Astrocyte (in vitro differentiated cells and primary cell): ENCODE data around the gene STOX1. TPM values are rescaled to one million over a fixed set of nuclear protein-coding genes. Genes with fewer than 3 reads are reported as not detected.

Experiments
- DNase-seq: peaks from one replicate; pipeline ENCODE4 v3.0.0-alpha.2; 2010; ENCODE audit warnings: low read depth
- FAIRE-seq: peaks from 2 replicates; lab custom pipeline; 2011; peaks lifted over from hg19 to GRCh38; lab: Jason Lieb, UNC
- H2AFZ ChIP-seq: 2 replicates; pipeline ENCODE4 v1.6.0; 2012; ENCODE audit warnings: low read depth, low read length, inconsistent platforms
- H3K27ac ChIP-seq: 2 replicates; pipeline ENCODE4 v1.5.1; 2011; ENCODE audit warnings: low read depth, low read length, inconsistent platforms
- H3K27me3 ChIP-seq: 2 replicates; pipeline ENCODE4 v1.6.0; 2011; ENCODE audit warnings: low read length, inconsistent platforms; ENCODE audit not compliant: insufficient read depth
- H3K36me3 ChIP-seq: 2 replicates; pipeline ENCODE4 v1.5.1; 2011; ENCODE audit warnings: low read length, inconsistent platforms; ENCODE audit not compliant: insufficient read depth
- H3K4me1 ChIP-seq: 2 replicates; pipeline ENCODE4 v1.5.1; 2011; ENCODE audit warnings: low read length, inconsistent platforms; ENCODE audit not compliant: insufficient read depth
- H3K4me2 ChIP-seq: 2 replicates; pipeline ENCODE4 v1.6.0; 2012; ENCODE audit warnings: low read length, inconsistent platforms
- H3K4me3 ChIP-seq: 2 replicates; pipeline ENCODE4 v1.5.1; 2011; ENCODE audit warnings: low read depth, mild to moderate bottlenecking, low read length, inconsistent platforms; ENCODE audit not compliant: insufficient read depth
- H3K79me2 ChIP-seq: 2 replicates; pipeline ENCODE4 v1.6.0; 2012; ENCODE audit warnings: mild to moderate bottlenecking, low read length, inconsistent platforms; ENCODE audit not compliant: insufficient read depth
- H3K9ac ChIP-seq: 2 replicates; pipeline ENCODE4 v1.6.0; 2012; ENCODE audit warnings: mild to moderate bottlenecking, low read length, inconsistent platforms
- H3K9me3 ChIP-seq: 2 replicates; pipeline ENCODE4 v1.5.1; 2012; ENCODE audit warnings: low read depth, mild to moderate bottlenecking, low read length, inconsistent platforms; ENCODE audit not compliant: insufficient read depth
- H4K20me1 ChIP-seq: 2 replicates; pipeline ENCODE4 v1.6.0; 2012; ENCODE audit warnings: low read length, inconsistent platforms; ENCODE audit not compliant: insufficient read depth
- H3K27ac Mint-ChIP-seq: one replicate; pipeline ENCODE4 v1.8.0; 2021; ENCODE audit warnings: mild to moderate bottlenecking, mixed read lengths; ENCODE audit not compliant: unreplicated experiment
- H3K27me3 Mint-ChIP-seq: one replicate; pipeline ENCODE4 v1.8.0; 2021; ENCODE audit warnings: low read depth, mixed read lengths; ENCODE audit not compliant: unreplicated experiment
- H3K36me3 Mint-ChIP-seq: one replicate; pipeline ENCODE4 v1.8.0; 2021; ENCODE audit warnings: low read depth, mixed read lengths; ENCODE audit not compliant: unreplicated experiment
- H3K4me1 Mint-ChIP-seq: one replicate; pipeline ENCODE4 v1.8.0; 2021; ENCODE audit warnings: low read depth, mixed read lengths; ENCODE audit not compliant: unreplicated experiment
- H3K4me3 Mint-ChIP-seq: one replicate; pipeline ENCODE4 v1.8.0; 2021; ENCODE audit warnings: mild to moderate bottlenecking, moderate library complexity, mixed read lengths; ENCODE audit not compliant: unreplicated experiment
- H3K9me3 Mint-ChIP-seq: one replicate; pipeline ENCODE4 v1.8.0; 2021; ENCODE audit warnings: mild to moderate bottlenecking, mixed read lengths; ENCODE audit not compliant: unreplicated experiment
- CTCF ChIP-seq: IDR thresholded peaks from 2 replicates; pipeline ENCODE4 v1.5.1; 2011; ENCODE audit warnings: low read depth, mild to moderate bottlenecking, inconsistent platforms, low read length, moderate library complexity; ENCODE audit not compliant: insufficient read depth
- EZH2 ChIP-seq: IDR thresholded peaks from 2 replicates; pipeline ENCODE4 v1.6.1; 2012; ENCODE audit warnings: mild to moderate bottlenecking, low read length, inconsistent platforms; ENCODE audit not compliant: insufficient read depth
- total RNA-seq: library from RNA; stranded (reverse); gene quantifications from 2 replicates; pipeline ENCODE4 v1.2.1, GENCODE V29; 2021

STOX1 gene
- total RNA-seq, 1 donor from 2014 or later, result 0.25 TPM

GRCh38 chr10:68879628-68880027, 52.3 kb downstream of the STOX1 start:
- FAIRE-seq, result no peak
- Histone ChIP-seq H3K4me3 (no peak overlapping the region), H3K36me3 (no peaks in the 10 kb centered on the region), H3K4me2 (no peak overlapping the region), H4K20me1 (no peaks in the 10 kb centered on the region), H3K27me3 (peaks cover 4% of the 10 kb centered on the region), H3K79me2 (no peaks in the 10 kb centered on the region), H3K9me3 (no peaks in the 10 kb centered on the region), H3K4me1 (no peaks in the 10 kb centered on the region), H2AFZ (no peak overlapping the region), H3K27ac (no peak overlapping the region), H3K9ac (no peak overlapping the region)
- peaks cover 4% of the 10 kb centered on the region for H3K27me3 Mint-ChIP-seq
- no peaks in the 10 kb centered on the region for H3K9me3 Mint-ChIP-seq
- no peak overlapping the region for H3K4me3 Mint-ChIP-seq
- no peaks in the 10 kb centered on the region for H3K4me1 Mint-ChIP-seq
- H3K36me3 Mint-ChIP-seq, result no peaks in the 10 kb centered on the region
- DNase-seq, result no peak
- TF ChIP-seq EZH2 (no peak), CTCF (no peak)
- no peak overlapping the region for H3K27ac Mint-ChIP-seq

GRCh38 chr10:68880181-68880580, 52.9 kb downstream of the STOX1 start:
- Mint-ChIP-seq H3K27me3 (peaks cover 4% of the 10 kb centered on the region), H3K36me3 (no peaks in the 10 kb centered on the region), H3K9me3 (no peaks in the 10 kb centered on the region), H3K4me1 (no peaks in the 10 kb centered on the region), H3K4me3 (no peak overlapping the region), H3K27ac (no peak overlapping the region)
- no peaks in the 10 kb centered on the region for H4K20me1 ChIP-seq
- peaks cover 4% of the 10 kb centered on the region for H3K27me3 ChIP-seq
- DNase-seq (no peak), FAIRE-seq (no peak)
- H3K9ac ChIP-seq, result no peak overlapping the region
- H3K79me2 ChIP-seq, result no peaks in the 10 kb centered on the region
- no peaks in the 10 kb centered on the region for H3K36me3 ChIP-seq
- H3K27ac ChIP-seq, result no peak overlapping the region
- no peak overlapping the region for H2AFZ ChIP-seq
- H3K4me1 ChIP-seq, result no peaks in the 10 kb centered on the region
- no peak overlapping the region for H3K4me3 ChIP-seq
- H3K9me3 ChIP-seq, result no peaks in the 10 kb centered on the region
- no peak overlapping the region for H3K4me2 ChIP-seq
- TF ChIP-seq EZH2, result no peak
- no peak for TF ChIP-seq CTCF

- Histone ChIP-seq H4K20me1 (no peaks in the 10 kb centered on the region), H3K9me3 (no peaks in the 10 kb centered on the region), H3K9ac (no peak overlapping the region), H3K79me2 (no peaks in the 10 kb centered on the region), H2AFZ (no peak overlapping the region), H3K27me3 (no peaks in the 10 kb centered on the region), H3K36me3 (no peaks in the 10 kb centered on the region), H3K27ac (no peak overlapping the region), H3K4me3 (no peak overlapping the region), H3K4me1 (no peaks in the 10 kb centered on the region), H3K4me2 (no peak overlapping the region)
- no peak for TF ChIP-seq EZH2
- TF ChIP-seq CTCF, result no peak
- Mint-ChIP-seq H3K9me3 (no peaks in the 10 kb centered on the region), H3K27ac (no peak overlapping the region), H3K27me3 (no peaks in the 10 kb centered on the region), H3K4me1 (peaks cover 4% of the 10 kb centered on the region), H3K4me3 (no peak overlapping the region), H3K36me3 (no peaks in the 10 kb centered on the region)
- FAIRE-seq, result no peak
- DNase-seq, result no peak
These were observed 67.7 kb downstream of the STOX1 start for GRCh38 chr10:68895041-68895440.
